GM13977 (cell line): ENCODE data around the gene CCDC17.

Experiments used
- DNase-seq: peaks from one replicate; pipeline ENCODE4 v3.0.0; 2012; ENCODE audit warnings: low spot score
- CTCF ChIP-seq: IDR thresholded peaks from 2 replicates; pipeline ENCODE4 v1.5.1; 2012; ENCODE audit warnings: mild to moderate bottlenecking, control low read depth; ENCODE audit not compliant: insufficient read depth; ENCODE audit errors: extremely low read depth, missing control alignments
- in situ Hi-C: fragments of 300-500 bp; cut with MboI; formaldehyde crosslinking; loops from one replicate; pipeline ENCODE4 v1.12.0; 2022; ENCODE audit warnings: low sequenced_read_pairs, low pct_unique_long_range_greater_than_20kb, mixed read lengths, inconsistent platforms; ENCODE audit not compliant: unreplicated experiment

The CCDC17 gene

GRCh38 chr1:45660336-45660735 lies 36.5 kb upstream of the CCDC17 start:
- in situ Hi-C loops = no loop called here
- DNase-seq = no peak
- TF ChIP-seq CTCF = no peak

GRCh38 chr1:45659222-45659621 lies 35.4 kb upstream of the CCDC17 start:
- in situ Hi-C loops = no loop called here
- DNase-seq = no peak

GRCh38 chr1:45658171-45658570 lies 34.3 kb upstream of the CCDC17 start:
- DNase-seq = no peak
- in situ Hi-C loops = no loop called here
- TF ChIP-seq CTCF = no peak

More at GRCh38 chr1:45659222-45659621, 35.4 kb upstream of the CCDC17 start:
- no peak for TF ChIP-seq CTCF

GRCh38 chr1:45656573-45657226 lies 32.8 kb upstream of the CCDC17 start:
- no peak for TF ChIP-seq CTCF
- DNase-seq = no peak
- in situ Hi-C loops = no loop called here

GRCh38 chr1:45654540-45655280 lies 30.9 kb upstream of the CCDC17 start:
- no peak for TF ChIP-seq CTCF
- in situ Hi-C loops = no loop called here
- peak; percentile 22 for DNase-seq

- no peak for DNase-seq
- no peak for TF ChIP-seq CTCF
- in situ Hi-C loops = no loop called here
Measured at GRCh38 chr1:45647248-45648021, 23.6 kb upstream of the CCDC17 start.
